Esophagus squamous epithelium (tissue), 4 donors: ENCODE results near the gene EFCAB12.

Experiments used
- POLR2A ChIP-seq, 4 donors: fragments of 450-650 bp; IDR thresholded peaks; one replicate each; pipeline ENCODE4 v1.6.1; 2017; ENCODE audit warnings: antibody characterized with exemption in 4 of 4, mild to moderate bottlenecking in 4 of 4, moderate library complexity in 3 of 4
- TF ChIP-seq, protein P1 (sequence below), 6 experiments: fragments of 450-650 bp in 4 of 6; fragments of 200-600 bp in 2 of 6; sonication (generic) in 2 of 6; IDR thresholded peaks; one replicate each; pipeline ENCODE4 v1.5.1; 2016 to 2019; ENCODE audit warnings: antibody characterized with exemption in 6 of 6, mild to moderate bottlenecking in 4 of 6, moderate library complexity in 4 of 6

DNA sequence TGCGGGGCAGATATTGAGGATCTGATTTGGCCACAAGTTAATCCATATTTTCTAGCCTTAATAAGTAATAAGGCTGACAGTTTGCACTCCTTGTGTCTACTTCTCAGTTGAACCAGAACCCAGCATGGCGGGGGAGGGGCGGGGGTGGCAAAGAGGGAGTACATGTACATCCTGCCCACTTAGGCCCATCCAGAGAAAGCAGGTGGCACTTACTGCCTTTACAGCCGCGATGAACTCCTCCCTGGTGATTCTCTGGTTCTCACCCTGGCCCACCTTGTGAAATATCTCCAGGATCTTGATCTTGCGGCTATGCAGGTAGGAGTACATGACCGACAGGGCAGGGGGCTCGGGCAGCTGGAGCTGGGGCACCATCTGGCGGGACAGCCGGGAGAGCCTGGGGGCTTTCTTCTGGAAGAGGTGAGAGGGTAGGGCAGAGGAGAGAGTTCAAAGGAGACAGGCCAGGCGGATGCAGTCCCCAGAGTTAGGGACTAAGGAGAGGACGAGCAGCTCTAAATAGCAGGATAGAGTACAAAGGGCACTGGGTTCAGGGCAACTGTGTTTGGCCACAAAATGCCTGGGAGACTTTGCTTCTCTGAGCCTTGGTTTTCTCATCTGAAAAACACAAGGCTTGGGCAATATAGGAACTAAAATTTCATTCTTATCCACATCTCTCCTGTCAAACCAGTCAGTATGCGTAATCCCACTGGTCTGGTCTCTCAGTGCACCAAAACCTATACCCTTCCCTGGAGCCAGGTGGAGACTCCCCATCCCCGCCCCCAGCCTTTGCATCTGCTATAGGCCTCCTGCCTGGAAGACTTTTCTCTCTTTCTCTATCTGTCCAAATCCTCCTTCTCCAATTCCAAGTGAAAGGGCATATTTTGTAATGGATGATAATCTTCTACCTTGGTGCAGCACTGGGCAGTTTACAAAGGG is 10.1 kb downstream of the EFCAB12 start:
- no peak for TF ChIP-seq POLR2A (IDR thresholded peaks at IDR 0.05)
- TF ChIP-seq, protein P1, sequence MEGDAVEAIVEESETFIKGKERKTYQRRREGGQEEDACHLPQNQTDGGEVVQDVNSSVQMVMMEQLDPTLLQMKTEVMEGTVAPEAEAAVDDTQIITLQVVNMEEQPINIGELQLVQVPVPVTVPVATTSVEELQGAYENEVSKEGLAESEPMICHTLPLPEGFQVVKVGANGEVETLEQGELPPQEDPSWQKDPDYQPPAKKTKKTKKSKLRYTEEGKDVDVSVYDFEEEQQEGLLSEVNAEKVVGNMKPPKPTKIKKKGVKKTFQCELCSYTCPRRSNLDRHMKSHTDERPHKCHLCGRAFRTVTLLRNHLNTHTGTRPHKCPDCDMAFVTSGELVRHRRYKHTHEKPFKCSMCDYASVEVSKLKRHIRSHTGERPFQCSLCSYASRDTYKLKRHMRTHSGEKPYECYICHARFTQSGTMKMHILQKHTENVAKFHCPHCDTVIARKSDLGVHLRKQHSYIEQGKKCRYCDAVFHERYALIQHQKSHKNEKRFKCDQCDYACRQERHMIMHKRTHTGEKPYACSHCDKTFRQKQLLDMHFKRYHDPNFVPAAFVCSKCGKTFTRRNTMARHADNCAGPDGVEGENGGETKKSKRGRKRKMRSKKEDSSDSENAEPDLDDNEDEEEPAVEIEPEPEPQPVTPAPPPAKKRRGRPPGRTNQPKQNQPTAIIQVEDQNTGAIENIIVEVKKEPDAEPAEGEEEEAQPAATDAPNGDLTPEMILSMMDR (IDR thresholded peaks at IDR 0.05) = no peak
